ENCODE results near the gene LGR5. TPM values are rescaled to one million over a fixed set of nuclear protein-coding genes. Genes with fewer than 3 reads are reported as not detected.

Gene LGR5
- polyA plus RNA-seq, 10 donors, result 4.2 to 17.8 (median 12.6) TPM

DNA sequence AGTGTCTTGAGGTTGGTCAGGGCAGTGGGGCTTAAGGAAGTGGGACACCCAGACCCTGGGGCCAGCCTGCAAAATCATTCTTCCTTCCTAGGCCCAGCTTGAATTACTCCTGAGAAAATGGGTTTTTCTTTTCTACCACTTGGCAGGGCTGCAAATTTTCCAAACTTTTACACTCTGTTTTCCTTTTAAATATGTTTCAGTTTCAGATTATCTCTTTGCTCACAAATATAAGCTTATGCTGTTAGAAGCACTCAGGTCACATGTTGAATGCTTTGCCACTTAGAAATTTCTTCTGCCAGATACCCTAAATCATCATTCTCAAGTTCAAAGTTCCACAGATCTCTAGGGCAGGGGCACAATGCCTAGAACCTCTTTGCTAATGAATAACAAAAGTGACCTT, 2.9 kb upstream of the LGR5 start:
- no peak for DNase-seq

DNA sequence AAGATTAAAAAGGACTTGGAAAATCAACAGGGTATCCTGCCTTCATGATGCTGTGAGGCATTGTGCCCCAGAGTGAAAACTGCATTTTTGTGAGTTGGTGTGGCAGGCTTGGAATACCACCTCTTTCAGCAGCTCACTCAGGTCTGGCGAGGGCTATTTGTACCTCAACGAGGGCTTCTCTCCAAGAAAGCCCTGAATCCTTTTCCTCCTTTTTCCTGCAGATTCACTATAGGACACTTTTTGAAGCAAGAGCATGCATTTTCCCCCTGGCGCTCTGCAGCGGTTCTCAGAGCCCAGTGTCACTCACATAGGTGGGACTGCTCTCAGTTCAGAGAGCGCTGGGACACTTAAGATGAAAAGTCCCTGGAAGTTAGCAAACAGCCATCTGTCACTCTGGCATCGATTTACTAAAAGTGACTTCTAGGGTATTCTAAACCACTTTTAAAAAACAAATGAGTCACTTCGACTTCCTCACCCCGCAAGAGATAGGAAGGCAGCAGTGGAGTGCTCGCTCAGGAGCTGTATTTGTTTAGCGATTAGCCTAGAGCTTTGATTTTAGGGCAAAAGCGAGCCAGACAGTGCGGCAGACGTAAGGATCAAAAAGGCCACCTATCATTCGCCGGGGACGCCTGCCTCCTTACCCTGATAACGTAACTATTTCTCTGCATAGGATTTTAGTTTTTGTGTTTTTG, 782 bp upstream of the LGR5 start:
- DNase-seq, result no peak

DNA sequence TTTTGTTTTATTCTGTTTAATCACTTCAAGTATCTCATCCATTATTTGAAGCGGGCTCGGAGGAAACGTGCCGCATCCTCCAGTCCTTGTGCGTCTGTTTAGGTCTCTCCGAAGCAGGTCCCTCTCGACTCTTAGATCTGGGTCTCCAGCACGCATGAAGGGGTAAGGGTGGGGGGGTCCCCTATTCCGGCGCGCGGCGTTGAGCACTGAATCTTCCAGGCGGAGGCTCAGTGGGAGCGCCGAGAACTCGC, 311 bp upstream of the LGR5 start:
- DNase-seq, result peak in 1 of 3 donors; percentile 24

DNA sequence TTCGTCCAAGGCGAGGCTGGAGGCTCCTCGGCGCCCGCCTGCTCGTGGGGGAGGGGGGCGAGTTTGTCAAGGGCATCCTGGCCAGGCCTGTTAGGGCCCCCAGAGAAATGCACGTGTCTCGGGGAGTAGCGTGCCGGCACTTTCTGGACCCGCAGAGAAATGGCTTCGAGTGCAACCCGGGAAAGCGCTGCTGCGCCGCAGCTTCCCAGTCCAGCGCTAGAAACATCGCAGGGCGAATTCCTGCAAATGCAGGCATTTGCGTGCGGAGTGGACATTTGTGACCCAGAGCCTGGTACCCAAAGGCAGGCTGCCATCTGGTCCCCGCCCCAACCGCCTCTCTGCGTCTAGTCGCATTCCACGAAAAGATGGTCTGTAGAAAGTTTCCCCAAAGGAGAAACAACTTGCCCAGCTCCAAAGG, 756 bp downstream of the LGR5 start:
- DNase-seq, result peak in 1 of 3 donors; percentile 63

DNA sequence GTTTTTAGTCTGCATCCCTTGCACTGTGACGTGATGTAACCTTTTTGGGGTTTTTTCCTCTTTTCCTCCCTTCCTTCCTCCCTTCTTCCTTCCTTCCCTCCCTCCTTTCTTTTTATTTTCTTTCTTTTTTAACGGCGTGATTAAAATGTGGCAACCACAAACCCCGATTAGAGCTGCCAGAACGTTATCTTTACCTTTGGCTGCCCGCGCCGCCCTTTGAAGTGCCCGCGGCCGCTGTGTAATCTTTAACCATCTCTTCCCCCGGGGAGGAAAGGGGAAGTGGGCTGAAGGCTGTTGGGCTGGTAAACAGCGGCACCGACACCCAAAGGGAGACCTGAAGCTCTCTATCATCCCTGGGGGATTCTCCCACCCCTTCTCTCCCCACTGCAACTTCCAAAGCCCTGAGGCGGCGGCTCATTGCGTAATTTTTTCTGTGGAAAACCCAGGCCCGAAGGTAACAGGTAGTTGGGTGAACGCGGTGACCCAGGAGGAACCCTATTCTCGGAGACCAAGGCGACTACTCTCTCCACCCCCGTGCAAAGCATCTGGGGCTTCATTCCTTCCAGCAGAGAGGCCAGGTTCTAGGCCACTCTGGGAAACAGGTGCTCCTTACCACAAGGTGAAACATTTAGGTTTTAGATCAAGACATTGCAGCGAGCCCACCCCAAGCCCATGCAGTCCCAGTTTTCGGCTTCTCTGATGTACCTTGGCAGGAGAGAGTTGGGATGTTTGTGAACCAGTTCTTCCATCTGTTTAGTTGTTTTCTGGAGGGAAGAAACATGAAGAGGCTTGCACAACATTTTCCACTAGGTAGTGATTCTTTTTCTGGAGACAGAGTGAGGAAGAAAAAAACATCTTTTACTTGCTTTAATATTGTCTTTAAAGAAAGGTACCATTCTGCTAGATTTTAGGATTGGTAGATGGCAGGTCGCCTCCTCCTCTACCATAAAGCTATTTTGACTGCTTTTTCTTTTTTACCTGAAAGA, 1.5 kb downstream of the LGR5 start:
- peak in 1 of 3 donors; percentile 49 for DNase-seq

DNA sequence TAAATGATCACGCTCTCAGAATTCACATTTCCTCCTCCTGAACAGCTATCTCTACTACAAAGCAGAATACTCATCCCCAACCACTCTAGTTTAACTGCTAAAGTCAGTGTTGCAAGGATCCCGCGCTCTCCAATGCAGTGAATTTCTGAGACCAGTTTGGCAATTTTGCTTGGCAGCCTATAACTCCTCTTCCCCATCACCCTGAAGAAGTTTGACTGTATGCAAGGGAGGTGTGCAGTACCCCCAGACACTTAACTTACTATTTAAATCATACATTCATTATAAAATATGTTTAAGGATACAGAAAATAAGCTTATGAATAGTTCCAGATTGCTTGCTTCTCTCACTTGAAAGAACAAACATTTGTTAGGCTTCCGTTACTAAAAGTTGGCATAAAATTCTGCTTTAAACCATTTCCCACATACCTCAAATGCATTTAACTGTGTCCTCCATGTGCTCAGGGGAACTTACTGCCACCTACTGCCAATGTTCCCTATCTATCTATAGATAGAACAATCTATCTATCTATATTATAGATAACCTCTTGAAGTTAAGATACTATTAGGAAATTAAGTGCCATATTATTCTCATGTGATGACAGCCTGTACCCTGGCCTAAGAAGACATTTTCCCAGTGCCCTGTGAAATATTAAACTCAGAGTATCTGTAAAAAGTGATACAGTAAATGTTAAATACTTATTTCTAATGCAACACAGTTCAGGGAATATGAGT, 2.4 kb downstream of the LGR5 start:
- no peak for DNase-seq

DNA sequence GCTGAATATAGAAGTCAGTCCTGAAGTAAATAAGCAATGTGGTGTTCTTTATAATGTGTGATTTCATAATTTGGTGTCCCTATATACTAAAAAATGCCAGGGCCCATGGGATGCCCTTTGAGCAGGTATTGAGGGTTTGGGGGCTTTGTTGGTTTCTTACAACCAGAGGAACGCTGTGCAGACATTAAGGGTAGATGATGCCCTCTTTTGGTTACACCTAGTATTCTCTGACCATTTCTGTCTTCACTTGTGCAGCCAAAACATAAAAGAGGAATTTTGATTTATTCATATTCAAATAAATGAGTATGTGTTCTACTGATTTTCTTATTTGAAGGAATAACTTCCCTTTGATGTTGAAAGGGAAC, 3.0 kb downstream of the LGR5 start:
- DNase-seq, result no peak

DNA sequence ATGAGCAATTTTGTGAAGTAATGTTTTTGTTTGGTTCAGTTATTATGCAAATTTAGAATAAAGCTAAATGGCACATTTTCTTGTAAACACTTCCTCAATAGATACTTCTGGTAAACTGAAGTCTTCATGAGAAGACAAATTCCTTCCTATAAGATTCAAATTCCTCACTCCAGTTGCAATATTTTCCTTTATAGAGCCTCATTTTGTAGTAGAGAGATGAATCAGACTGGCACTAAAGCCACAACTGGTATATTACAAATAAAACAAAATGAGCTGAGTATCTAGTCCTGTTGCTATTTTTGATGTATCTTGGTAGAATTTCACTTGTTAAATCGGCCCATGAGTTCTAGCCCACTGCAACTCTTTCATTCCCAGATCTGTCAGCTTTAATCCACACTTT, 5.5 kb downstream of the LGR5 start:
- no peak for DNase-seq

DNA sequence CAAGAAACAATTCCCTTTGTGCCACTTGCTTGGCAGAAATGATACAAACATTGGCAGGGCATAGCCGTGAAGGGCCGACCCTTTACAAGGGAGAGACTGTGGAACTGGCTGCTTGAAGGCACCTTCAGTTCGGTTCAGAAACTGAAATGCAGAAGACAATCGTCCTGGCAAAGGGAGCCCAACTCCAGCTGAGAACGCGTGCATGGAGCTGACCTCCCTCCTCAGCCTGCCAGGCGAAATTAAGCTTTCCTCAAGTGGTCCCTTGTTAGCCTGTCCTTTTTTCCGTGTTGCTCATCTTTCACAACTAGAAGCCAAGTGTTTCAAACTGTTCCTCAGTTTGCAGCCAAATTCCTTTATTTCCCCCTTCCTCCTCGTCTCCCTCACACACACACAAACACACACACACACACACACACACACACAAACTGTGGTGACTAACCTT, 8.1 kb downstream of the LGR5 start:
- peak in 2 of 3 donors; percentile 44 to 65 for DNase-seq

DNA sequence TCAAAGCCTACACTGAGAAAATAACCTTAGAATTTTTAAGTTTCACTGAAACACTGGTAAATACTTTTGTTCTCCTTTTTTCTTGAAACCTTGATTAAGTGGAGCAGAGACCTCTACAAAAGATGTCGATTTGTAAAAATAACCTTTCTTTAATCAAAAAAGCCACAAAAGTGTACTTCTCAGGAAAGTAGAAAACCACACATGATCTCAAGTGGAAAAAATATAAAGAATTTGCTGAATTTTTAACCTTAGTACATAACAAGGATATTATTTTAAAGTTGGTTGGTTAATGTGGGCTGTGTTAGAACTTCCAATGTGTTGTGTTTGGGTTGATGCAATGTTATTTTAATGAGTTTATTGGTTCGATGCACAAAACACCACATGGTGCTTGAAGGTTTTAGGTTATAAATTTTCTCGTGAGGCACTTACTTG, 8.6 kb downstream of the LGR5 start:
- DNase-seq, result no peak

DNA sequence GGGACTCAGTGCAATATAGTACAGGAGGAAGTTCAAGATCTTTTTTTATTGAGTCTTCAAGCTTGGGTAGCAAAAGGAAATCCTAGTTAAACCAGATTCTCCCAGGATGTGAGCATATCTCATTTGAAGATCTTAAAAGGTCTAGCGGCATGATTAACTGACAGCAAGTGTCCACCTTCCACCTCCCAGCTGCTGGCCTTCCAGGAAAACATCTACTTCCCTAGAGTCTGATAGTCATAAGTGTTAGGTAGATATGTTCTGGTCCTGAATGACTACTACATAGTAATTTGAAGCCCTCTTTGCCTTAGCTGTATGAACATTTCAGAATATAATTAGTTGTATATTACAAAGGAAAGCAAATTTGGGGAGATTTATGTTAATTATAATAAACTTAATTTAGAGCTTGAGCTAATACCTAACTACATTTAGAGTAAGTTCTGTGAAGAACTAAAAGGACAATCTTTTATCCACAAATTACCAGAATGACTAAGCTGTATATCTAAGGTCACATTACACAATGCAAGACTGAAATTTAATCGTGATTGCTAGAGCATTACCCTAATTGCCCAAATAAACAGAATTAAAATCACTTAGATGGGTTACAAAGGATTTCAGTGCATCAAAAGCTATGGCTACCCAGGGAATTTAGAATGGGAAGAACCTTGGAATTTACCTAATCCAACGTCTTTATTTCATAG, 9.9 kb downstream of the LGR5 start:
- DNase-seq, result no peak

DNA sequence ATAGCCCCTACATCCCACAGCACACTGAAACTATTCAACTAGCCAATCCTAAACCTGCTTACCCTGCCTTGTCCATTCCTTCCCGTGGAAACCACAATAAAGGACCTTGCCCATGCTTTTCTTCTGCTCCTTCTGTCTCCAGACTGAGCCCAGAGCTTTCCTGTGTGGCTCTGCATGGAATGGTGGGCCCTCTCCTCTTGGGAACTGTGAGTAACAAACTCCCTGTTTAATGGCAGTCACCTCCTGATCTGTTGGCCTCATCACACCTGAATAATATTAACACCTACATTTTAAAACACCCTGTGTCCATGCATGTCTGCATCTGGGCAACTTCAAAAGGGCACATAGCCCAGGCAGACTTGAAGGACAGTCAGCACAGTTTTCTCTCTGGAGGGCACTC, 12.4 kb downstream of the LGR5 start:
- no peak for DNase-seq

DNA sequence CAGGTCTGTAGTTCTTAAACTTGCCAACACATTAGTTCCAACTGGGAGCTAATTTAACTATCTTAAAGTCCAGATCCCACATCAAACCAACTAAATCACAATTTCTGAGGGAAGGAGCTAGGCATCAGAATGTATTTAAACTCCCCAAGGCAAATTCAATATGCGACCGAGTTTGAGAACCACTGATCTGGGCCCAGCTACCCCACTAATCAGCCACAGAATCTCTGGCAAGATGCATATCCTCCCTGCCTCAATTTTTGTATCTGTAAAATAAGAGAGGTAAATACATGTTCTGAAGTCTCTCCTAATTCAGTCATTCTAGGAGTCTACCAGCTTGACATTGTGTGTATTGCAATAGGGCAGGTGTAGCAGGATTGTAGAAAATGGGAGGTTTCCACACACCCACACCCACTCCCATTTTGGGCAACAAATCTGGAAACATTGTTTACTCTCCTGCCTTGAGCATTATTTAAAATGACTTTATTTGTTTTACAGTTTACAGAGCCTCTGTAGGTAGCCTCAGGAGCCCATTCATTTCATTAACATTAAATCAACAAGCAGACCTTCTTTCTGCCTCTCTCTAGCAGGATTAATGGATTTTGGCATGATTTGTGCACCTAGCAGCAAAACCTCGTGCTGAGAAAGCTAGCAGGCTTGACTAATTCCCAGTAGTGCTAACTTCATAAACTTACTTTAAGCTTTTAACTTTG, 15.6 kb downstream of the LGR5 start:
- DNase-seq, result no peak

DNA sequence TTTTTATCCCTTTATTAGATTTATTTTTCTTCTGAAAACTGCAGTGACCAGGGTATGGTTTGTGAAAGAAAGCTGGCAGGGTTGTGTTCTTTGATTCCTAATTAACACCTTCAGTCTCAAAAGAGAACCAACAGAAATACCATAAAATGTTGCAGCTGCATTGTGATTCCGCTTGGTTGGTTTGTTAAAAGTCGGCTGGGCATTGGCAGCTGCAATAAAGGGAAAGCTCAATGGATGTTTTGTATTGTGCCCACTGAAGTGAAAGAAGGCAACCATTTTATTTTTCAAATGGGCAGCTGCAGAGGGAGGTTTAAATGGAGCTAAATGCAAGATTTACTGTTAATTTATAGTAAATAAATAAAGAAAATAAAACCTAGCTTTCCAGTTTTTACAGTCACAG, 16.7 kb downstream of the LGR5 start:
- DNase-seq, result no peak

DNA sequence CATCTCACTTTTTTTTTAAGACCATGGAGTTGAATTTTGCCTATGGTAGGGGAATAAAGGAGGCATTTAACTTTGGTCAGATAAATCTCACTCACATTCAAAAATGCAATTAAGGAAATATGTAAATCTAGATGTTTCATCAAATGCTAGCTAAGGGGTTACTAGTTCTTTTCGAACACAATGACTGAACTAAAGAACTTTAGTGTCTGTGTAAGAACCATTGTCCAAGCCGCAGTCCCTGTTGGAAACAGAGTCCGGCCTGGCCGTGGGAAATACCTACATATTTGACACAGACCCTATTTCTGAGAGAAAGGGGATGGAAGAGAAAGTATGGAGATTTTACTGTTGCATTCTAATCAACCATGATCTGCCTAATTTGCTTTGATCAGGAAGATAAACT, 17.4 kb downstream of the LGR5 start:
- no peak for DNase-seq

DNA sequence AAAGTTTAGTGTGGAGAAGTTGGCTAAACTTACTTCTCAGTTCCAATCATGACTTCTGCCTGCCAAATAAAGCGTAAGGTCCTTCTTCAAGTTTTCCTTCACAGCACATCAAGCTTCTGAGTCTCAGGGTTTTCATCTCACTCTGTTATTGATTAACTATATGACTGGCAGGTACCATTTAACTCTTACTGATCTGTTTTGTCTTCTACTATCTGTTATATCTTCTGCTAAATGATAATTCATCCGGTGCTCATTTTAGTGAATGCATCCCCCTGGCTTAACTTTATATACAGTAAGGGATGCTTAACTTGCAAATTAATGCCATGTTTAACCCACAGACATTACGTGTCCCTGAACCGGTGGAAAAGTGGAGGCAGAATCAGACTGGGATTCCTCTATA, 20.7 kb downstream of the LGR5 start:
- DNase-seq, result no peak

DNA sequence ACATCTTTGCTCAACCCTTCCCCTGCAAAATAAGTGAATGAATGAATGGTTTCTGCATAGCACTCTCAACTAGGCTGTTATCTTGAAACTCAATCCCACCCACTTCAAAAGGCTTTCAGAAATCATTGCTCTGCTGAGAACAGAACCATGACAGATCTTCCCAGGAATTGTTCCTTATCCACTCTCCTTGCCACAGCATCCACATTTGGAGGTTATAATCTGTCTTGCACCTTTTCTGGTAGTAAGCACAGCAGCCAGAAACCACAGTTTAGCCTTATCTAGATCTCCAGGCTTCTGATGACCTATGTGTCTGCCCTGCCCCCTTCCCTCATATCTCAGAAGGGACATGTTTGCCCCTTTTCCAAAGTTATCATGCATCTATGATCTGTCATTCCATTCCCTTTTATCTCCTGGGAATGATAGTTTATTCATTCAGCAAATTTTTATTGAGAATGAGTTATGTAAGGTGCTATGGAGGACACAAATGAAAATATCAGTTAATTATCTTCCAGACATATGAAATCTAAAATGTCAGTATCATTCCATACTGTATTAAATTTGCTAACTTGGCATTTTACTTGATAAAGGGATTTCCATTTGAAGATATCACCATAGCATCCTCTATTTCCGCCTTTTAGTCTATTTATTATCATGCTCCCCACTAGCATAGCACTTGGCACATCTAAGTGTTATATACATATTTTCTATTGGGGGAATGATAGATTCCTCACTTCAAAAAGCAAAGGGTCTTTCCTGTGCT, 21.4 kb downstream of the LGR5 start:
- DNase-seq, result no peak

DNA sequence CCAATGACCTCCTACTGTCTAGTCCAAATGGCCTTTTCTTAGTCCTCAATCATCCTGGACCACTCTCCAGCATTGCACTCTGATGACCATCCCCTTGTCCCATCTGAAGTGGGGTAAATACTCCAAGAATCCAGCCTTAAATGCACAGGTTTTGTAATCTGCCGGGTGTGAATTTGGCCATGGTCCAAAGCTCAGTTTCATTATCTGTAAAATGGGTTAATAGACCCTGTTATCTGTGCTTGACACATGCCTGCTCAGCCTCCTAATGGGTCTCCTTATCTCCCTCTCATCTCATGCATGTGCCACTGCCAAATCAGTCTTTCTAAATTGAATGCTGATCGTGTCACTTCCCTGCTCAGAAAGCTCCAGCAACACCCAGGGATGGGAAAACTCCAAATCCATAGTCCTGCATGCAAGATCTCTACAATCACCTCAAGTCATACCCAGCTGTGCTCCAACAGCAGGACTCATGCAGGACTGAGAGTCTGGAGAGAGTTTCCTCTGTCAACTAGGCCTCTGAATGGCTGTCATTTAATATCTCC, 22.3 kb downstream of the LGR5 start:
- no peak for DNase-seq

DNA sequence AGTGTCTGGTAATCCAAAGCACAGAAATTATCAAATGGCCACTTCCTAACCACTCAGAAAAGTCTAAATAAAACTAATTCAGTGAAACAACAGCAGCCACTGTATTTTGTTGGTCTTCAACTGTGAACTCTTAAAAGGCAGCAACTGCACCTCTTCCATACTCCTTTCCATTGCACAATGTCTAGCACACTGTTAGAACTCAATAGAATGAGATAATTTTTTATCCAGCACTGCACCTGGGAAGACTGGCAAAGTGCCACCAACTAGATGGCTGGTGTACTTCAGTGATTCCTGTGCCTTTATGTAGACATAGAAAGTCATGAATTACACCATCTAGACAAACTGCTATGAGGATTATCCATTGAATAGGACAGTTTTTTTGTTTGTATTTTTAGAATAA, 26.2 kb downstream of the LGR5 start:
- DNase-seq, result no peak

DNA sequence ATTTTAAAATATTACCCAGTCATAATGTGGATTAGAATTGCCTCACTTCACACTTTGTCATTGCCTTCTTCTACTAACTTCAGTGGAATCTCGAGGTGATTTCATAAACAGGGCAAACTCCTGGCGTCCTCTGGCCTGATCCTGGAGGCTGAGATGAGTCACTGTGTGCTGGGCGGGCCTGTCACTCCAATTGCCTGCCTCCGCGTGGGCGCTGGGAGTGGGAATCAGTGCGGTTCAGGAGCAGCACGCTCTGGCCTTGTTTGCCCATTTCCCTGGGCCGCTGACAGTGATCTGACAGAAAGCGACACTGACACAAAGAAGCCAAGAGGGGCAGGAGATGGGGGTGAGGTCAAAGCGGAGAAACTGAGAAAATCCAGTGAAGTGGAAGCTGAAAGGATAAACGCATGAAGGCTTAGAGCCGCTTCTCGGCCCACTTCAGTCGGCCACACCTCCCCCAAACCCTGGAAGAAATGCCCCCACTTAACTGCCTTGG, 29.7 kb downstream of the LGR5 start:
- DNase-seq, result no peak
